Stimulated activated CD8-positive, alpha-beta memory T cell treated with anti-CD3 and anti-CD28 coated beads, Interleukin-12 subunit alpha, Interleukin-12 subunit beta, amount 100 ng/mL, for 24 hours (primary cell): ENCODE measurements around the gene SPEM1.

Experiments
- DNase-seq: peaks from one replicate; pipeline ENCODE4 v3.0.0-alpha.2; 2020; ENCODE audit errors: extremely low read depth

The SPEM1 gene

DNA sequence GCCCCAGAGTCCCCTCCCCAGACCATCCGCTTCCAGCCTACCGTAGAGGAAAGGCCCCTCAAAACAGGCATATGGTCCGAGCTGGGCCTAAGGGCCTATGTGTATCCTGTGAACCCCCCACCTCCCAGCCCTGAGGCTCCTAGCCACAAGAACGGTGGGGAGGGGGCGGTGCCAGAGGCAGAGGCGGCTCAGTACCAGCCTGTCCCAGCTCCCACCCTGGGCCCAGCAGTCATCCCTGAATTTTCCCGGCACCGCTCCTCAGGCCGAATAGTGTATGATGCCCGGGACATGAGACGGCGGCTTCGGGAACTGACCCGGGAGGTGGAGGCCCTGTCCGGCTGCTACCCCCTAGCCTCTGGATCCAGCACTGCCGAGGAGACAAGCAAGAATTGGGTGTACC lies 1.1 kb downstream of the SPEM1 start:
- no peak for DNase-seq

- no peak for DNase-seq
Measured at GRCh38 chr17:7423679-7424078, 3.6 kb downstream of the SPEM1 start.

GRCh38 chr17:7425316-7425715 lies 5.2 kb downstream of the SPEM1 start, which contains the start of gene SPEM2:
Gene SPEM2, plus strand, starts transcription at chr17:7425616. Its CDS starts 73 bp downstream, at chr17:7425689.
- no peak for DNase-seq

DNA sequence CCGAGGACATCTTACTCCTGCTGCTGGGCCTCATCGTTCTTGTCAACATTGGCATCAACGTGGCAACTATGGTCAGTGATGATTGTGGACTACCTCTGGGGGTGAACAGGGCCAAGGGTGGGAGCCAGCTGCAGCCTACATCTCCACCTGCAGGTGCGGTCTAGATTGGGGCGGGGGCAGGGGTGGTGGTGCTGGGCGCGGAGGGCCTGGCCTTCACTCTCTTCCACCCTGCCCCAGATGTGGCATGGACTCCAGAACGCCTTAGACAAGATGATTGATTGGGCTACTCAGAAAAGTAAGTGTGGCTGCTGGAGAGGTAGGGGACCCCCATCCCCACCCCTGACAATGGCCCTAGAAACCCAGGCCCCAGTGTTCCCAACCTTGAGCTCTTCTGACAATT lies 5.6 kb downstream of the SPEM1 start:
- DNase-seq = no peak

DNA sequence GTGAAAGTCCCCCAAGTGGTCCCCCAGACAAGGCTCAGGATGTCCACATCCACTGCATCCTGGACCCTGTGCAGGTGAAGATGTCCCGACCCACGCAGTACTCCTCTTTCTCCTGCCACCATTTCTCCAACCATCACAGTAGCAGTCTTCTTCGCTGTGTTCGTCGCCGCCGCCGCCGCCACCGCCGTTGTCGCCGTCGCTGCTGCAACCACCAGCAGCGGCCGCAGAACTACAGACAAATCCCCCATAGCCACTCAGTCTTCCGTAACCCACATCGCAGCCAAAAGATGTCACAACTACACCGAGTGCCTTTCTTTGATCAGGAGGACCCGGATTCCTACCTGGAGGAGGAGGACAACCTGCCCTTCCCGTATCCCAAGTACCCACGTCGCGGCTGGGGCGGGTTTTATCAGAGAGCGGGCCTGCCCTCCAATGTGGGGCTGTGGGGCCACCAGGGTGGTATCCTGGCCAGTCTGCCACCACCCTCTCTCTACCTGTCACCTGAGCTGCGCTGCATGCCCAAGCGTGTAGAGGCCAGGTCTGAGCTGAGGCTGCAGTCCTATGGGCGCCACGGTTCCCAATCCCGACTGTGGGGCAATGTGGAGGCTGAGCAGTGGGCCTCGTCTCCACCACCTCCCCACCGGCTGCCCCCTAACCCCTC lies 6.2 kb downstream of the SPEM1 start:
- no peak for DNase-seq

GRCh38 chr17:7426896-7427489 lies 6.9 kb downstream of the SPEM1 start:
- no peak for DNase-seq

GRCh38 chr17:7427549-7427948 lies 7.4 kb downstream of the SPEM1 start:
- DNase-seq = no peak

GRCh38 chr17:7428557-7428956 lies 8.4 kb downstream of the SPEM1 start, which contains the start of gene SPEM3:
Gene SPEM3, plus strand, starts transcription at chr17:7428857. Its CDS starts 46 bp downstream, at chr17:7428903.
- no peak for DNase-seq

- DNase-seq = no peak
Measured at GRCh38 chr17:7429722-7430121, 9.6 kb downstream of the SPEM1 start.

DNA sequence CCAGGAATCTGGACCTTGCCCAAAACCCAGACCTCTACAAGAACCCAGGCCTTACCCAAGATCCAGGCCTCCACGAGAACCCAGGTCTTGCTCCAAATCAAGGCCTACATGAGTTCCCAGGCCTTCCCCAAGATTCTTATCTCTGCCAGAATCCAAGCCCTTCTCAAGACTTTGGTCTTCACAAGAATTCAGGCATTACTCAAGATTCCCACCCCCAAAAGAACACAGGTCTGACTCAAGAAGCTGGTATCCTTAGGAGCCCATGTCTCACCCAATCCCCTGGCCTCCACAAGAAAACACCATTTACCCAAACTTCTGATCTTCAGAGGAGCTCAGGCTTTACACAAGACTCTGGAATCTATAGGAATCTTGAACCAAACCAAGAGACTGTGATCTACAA lies 11.1 kb downstream of the SPEM1 start:
- no peak for DNase-seq

- no peak for DNase-seq
Measured at GRCh38 chr17:7432296-7432695, 12.2 kb downstream of the SPEM1 start.

GRCh38 chr17:7435676-7436555 lies 15.8 kb downstream of the SPEM1 start:
- no peak for DNase-seq

DNA sequence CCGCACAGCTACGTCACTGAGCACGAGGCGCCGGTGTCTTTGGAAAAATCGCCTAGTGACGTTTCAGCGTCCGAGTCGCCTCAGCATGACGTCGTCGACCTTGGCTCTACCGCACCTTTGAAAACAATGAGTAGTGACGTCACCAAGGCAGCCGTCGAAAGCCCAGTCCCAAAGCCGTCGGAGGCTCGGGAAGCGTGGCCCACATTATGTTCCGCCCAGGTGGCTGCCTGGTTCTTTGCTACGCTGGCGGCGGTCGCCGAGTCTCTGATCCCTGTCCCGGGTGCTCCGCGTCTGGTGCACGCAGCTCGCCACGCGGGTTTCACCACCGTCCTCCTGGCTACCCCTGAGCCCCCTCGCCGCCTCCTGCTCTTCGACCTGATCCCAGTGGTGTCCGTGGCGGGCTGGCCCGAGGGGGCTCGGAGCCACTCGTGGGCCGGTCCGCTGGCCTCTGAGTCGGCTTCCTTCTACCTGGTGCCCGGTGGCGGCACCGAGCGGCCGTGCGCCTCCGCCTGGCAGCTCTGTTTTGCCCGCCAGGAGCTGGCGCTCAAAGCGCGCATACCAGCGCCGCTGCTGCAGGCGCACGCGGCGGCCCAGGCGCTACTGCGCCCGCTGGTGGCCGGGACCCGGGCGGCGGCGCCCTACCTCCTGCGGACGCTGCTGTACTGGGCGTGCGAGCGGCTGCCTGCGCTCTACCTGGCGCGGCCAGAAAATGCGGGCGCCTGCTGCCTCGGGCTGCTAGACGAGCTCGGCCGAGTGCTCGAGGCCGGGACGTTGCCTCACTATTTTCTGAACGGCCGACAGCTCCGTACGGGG lies 16.6 kb downstream of the SPEM1 start:
- peak; percentile 53 for DNase-seq

DNA sequence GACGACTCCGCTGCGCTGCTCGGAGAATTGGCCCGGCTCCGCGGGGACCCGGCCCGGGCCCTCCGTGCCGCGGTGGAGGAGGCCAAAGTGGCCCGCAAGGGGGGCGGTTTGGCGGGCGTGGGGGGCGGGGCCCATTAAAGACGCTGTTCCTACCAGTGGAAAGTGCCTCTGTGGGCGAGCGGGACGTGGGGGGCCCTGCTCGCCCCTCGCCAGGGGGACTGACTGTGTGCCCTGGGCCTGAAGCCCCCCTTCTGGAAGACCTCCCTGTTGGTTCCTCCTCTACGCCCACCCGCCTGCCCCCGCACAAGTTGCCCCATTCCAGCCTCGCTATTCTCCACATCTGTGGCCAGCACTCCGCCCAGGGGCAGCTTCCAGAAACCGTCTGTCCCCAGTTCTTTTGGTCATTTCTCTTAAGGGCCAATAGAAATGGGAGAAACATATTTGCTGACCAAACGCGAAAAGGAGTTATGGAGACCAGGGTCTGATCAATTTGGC lies 17.3 kb downstream of the SPEM1 start:
- DNase-seq = no peak

GRCh38 chr17:7437950-7438614 lies 18.0 kb downstream of the SPEM1 start:
- DNase-seq = no peak

- no peak for DNase-seq
Measured at GRCh38 chr17:7438656-7439460, 18.7 kb downstream of the SPEM1 start.

DNA sequence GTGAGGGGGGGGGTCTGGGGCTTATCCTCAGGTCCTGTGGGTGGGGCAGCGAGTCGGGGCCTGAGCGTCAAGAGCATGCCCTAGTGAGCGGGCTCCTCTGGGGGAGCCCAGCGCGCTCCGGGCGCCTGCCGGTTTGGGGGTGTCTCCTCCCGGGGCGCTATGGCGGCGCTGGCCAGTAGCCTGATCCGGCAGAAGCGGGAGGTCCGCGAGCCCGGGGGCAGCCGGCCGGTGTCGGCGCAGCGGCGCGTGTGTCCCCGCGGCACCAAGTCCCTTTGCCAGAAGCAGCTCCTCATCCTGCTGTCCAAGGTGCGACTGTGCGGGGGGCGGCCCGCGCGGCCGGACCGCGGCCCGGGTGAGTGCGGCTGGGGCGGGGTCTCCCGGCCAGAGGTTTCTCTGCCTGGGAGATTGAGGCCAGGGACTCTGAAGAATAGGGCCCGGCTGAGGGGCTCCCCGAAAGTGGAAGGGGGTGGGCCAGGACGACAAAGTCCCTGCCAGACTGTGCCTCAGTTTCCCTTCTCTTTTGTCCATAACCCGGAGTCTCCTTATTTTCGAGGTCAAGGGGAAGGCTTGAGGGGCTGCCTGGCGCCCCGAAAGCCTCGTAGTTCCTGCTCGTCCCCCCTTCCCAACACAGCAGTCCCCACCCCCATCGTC lies 19.5 kb downstream of the SPEM1 start, which contains the start of gene FGF11:
Gene FGF11, plus strand, starts transcription at position 51 of the 651 bp plus-strand sequence. Its CDS starts 109 bp downstream, at position 160.
- no peak for DNase-seq

- DNase-seq = no peak
Measured at GRCh38 chr17:7440113-7440833, 20.1 kb downstream of the SPEM1 start.

GRCh38 chr17:7440834-7441195 lies 20.7 kb downstream of the SPEM1 start:
- DNase-seq = no peak
